DND-41 (cell line): ENCODE data around the gene GTPBP1.

ENCODE experiments used
- ATAC-seq: fragments of 200-7000 bp; cut with Tn5 transposase; 3 replicates; pipeline ENCODE4 v1.9.1; 2021; ENCODE audit warnings: low read depth; ENCODE audit not compliant: insufficient read depth
- DNase-seq: peaks from one replicate; pipeline ENCODE4 v3.0.0-alpha.2; 2020
- H2AFZ ChIP-seq: 2 replicates; pipeline ENCODE4 v1.6.0; 2012; ENCODE audit warnings: low read depth, low read length
- H3K27ac ChIP-seq: 2 replicates; pipeline ENCODE4 v1.5.1; 2012; ENCODE audit warnings: low read length, inconsistent platforms
- H3K27me3 ChIP-seq: fragments of 200-600 bp; sonication (generic); 2 replicates; pipeline ENCODE4 v1.6.0; 2012; ENCODE audit warnings: low read length, mild to moderate bottlenecking, inconsistent platforms; ENCODE audit not compliant: insufficient read depth, poor library complexity
- H3K36me3 ChIP-seq: 2 replicates; pipeline ENCODE4 v1.5.1; 2012; ENCODE audit warnings: low read length, inconsistent platforms; ENCODE audit not compliant: insufficient read depth
- H3K4me1 ChIP-seq: 2 replicates; pipeline ENCODE4 v1.5.1; 2012; ENCODE audit warnings: mild to moderate bottlenecking, low read length; ENCODE audit not compliant: insufficient read depth
- H3K4me2 ChIP-seq: 2 replicates; pipeline ENCODE4 v1.6.0; 2012; ENCODE audit warnings: mild to moderate bottlenecking, moderate library complexity, low read length, inconsistent platforms; ENCODE audit not compliant: insufficient read depth
- H3K4me3 ChIP-seq, 2 experiments: fragments of 200-600 bp in 1 of 2; shearing (Covaris generic) in 1 of 2; 2 replicates each; pipeline ENCODE4 v1.5.1; 2012 to 2016; ENCODE audit warnings: inconsistent platforms in 2 of 2, low read length in 2 of 2, mild to moderate bottlenecking in 2 of 2, low read depth in 1 of 2, moderate library complexity in 1 of 2
- H3K79me2 ChIP-seq: 2 replicates; pipeline ENCODE4 v1.6.0; 2012; ENCODE audit warnings: low read length, inconsistent platforms; ENCODE audit not compliant: insufficient read depth
- H3K9ac ChIP-seq: 2 replicates; pipeline ENCODE4 v1.6.0; 2012; ENCODE audit warnings: low read depth, mild to moderate bottlenecking, inconsistent platforms, low read length, moderate library complexity
- H3K9me3 ChIP-seq: 2 replicates; pipeline ENCODE4 v1.5.1; 2012; ENCODE audit warnings: low read length, moderate library complexity, mild to moderate bottlenecking, inconsistent platforms; ENCODE audit not compliant: insufficient read depth, severe bottlenecking
- H4K20me1 ChIP-seq: 2 replicates; pipeline ENCODE4 v1.6.0; 2012; ENCODE audit warnings: low read length; ENCODE audit not compliant: insufficient read depth
- CTCF ChIP-seq: IDR thresholded peaks from 2 replicates; pipeline ENCODE4 v1.5.1; 2012; ENCODE audit warnings: borderline replicate concordance, low read length, moderate library complexity, mild to moderate bottlenecking; ENCODE audit not compliant: poor library complexity, severe bottlenecking; ENCODE audit errors: extremely low read depth
- EZH2 ChIP-seq: IDR thresholded peaks from 3 replicates; pipeline ENCODE4 v1.6.1; 2012; ENCODE audit warnings: borderline replicate concordance, low read depth, mild to moderate bottlenecking, moderate library complexity, low read length, inconsistent platforms; ENCODE audit not compliant: severe bottlenecking

GTPBP1 gene

GRCh38 chr22:38735465-38736256, 29.9 kb downstream of the GTPBP1 start:
- no peaks in the 10 kb centered on the region for H3K79me2 ChIP-seq
- H3K27me3 ChIP-seq, result no peaks in the 10 kb centered on the region
- H4K20me1 ChIP-seq, result peaks cover 55% of the 10 kb centered on the region
- H3K9me3 ChIP-seq, result no peaks in the 10 kb centered on the region
- ATAC-seq (0 out of 3 replicates have a peak, but pooled peaks have one; percentile 2), DNase-seq (no peak)
- no peak for TF ChIP-seq EZH2
- no peak for TF ChIP-seq CTCF
- no peak overlapping the region for H3K9ac ChIP-seq
- no peak overlapping the region for H3K4me2 ChIP-seq
- H3K4me3 ChIP-seq, result no peak overlapping the region
- H3K4me1 ChIP-seq, result no peaks in the 10 kb centered on the region
- peaks cover 98% of the 10 kb centered on the region for H3K36me3 ChIP-seq
- no peak overlapping the region for H2AFZ ChIP-seq
- no peak overlapping the region for H3K27ac ChIP-seq

- Histone ChIP-seq H2AFZ (no peak overlapping the region), H3K4me1 (no peaks in the 10 kb centered on the region), H3K36me3 (peaks cover 98% of the 10 kb centered on the region), H3K9ac (no peak overlapping the region), H3K4me2 (no peak overlapping the region), H3K79me2 (no peaks in the 10 kb centered on the region), H4K20me1 (peaks cover 55% of the 10 kb centered on the region), H3K4me3 (no peak overlapping the region), H3K27me3 (no peaks in the 10 kb centered on the region), H3K9me3 (no peaks in the 10 kb centered on the region), H3K27ac (no peak overlapping the region)
- ATAC-seq (no peak), DNase-seq (no peak)
- TF ChIP-seq CTCF (no peak), EZH2 (no peak)
These were observed 30.5 kb downstream of the GTPBP1 start for GRCh38 chr22:38736257-38736570.

GRCh38 chr22:38737302-38738060, 31.7 kb downstream of the GTPBP1 start:
- Histone ChIP-seq H3K4me1 (no peaks in the 10 kb centered on the region), H2AFZ (no peak overlapping the region), H3K9me3 (no peaks in the 10 kb centered on the region), H3K79me2 (no peaks in the 10 kb centered on the region), H3K27ac (no peak overlapping the region), H3K9ac (no peak overlapping the region), H3K27me3 (no peaks in the 10 kb centered on the region), H3K4me2 (no peak overlapping the region), H3K36me3 (peaks cover 98% of the 10 kb centered on the region), H3K4me3 (no peak overlapping the region), H4K20me1 (peaks cover 52% of the 10 kb centered on the region)
- ATAC-seq, result no peak
- TF ChIP-seq CTCF, result no peak
- no peak for TF ChIP-seq EZH2
- DNase-seq, result no peak
